Activated CD4-positive, alpha-beta memory T cell treated with anti-CD3 and anti-CD28 coated beads, Interleukin-2, amount 10 ng/mL, durations not matched to agents 7 days and 5 days (primary cell): ENCODE measurements around the gene CCDC134. TPM values are rescaled to one million over a fixed set of nuclear protein-coding genes. Genes with fewer than 3 reads are reported as not detected.
A peak's percentile ranks its signal among the peaks of the same experiment; 100 is the strongest.

Experiments used
- CTCF ChIA-PET: fragments of 350-600 bp; sonication (Branson Sonifier 250); formaldehyde crosslinking; loops from one replicate; lab custom pipeline; 2021; ENCODE audit warnings: antibody characterized with exemption, inconsistent platforms; lab: Charles Lee
- POLR2A ChIA-PET: fragments of 350-600 bp; sonication (Branson Sonifier 250); formaldehyde crosslinking; loops from one replicate; lab custom pipeline; 2021; ENCODE audit warnings: antibody characterized with exemption; lab: Charles Lee
- DNase-seq: peaks from one replicate; pipeline ENCODE4 v3.0.0-alpha.2; 2020
- H3K27ac Mint-ChIP-seq: one replicate; pipeline ENCODE4 v1.8.0; 2021; ENCODE audit warnings: mild to moderate bottlenecking, mixed read lengths
- H3K27me3 Mint-ChIP-seq: one replicate; pipeline ENCODE4 v1.8.0; 2021; ENCODE audit warnings: mixed read lengths
- H3K36me3 Mint-ChIP-seq: one replicate; pipeline ENCODE4 v1.8.0; 2021; ENCODE audit warnings: low read depth, mixed read lengths
- H3K4me1 Mint-ChIP-seq: one replicate; pipeline ENCODE4 v1.8.0; 2021; ENCODE audit warnings: mixed read lengths
- H3K4me3 Mint-ChIP-seq: one replicate; pipeline ENCODE4 v1.8.0; 2021; ENCODE audit warnings: mild to moderate bottlenecking, mixed read lengths
- H3K9me3 Mint-ChIP-seq: one replicate; pipeline ENCODE4 v1.8.0; 2021; ENCODE audit warnings: mixed read lengths
- total RNA-seq, 2 experiments: library from RNA; stranded (reverse); gene quantifications; one replicate each; pipeline ENCODE4 v1.2.3, GENCODE V29; 2021

The CCDC134 gene
- total RNA-seq, 2 experiments from 2014 or later = 17.9 to 20.3 TPM

DNA sequence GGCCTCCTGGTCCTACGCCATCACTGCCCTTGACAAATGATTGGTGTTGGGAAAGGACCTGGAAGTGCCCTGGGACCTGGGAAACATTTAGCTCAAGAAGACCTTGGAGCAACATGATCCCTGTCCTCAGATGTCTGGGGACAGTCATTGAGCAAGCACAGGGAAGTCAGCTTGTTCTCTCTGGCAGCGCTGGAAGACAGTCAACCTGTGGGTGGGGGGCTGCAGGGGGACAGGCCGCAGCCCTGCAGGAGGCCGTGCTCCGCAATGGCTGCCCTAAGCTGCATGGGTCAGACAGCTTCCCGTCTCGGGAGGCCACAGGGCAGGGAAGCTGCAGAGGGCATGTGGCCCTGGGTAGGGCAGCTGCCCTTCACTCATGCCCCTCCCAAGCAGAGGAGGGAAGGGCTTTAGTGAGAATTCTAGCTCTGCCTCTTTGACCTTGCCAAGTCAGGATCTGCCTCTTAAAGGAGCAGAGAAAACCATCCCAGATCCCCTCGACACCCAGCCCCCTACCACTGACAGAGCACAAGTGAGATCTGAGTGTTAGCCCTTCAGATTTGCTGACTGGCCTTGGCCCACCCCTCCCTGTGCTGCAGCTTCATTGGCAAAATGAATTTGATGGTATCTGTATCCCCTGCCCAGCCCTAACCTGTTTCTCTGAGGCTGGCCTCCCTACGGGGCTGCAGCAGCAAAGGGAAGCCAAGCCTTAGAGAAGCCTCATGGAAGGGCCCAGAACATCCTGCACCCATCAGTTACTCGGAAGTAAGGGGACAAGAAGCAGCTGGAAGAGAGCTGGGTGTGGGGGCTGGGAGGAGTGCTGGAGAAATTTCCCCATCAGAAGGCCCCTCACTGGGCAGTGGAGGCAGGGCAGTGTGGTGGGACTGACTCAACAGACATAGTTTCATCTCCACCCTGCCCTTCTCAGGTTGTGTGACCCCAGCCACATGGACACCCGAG lies 26.2 kb downstream of the CCDC134 start:
- DNase-seq = no peak
- H3K4me3 Mint-ChIP-seq = no peak overlapping the region
- H3K9me3 Mint-ChIP-seq = no peaks in the 10 kb centered on the region
- ChIA-PET POLR2A (interaction anchor here (0.7 to 8.2 kb wide), 8 partner anchors 9 to 114 kb away, joined by 3 to 79 read pairs (median 5); partner anchors contain the start of gene CCDC134), CTCF (interaction anchor here (1.0 to 1.6 kb wide), 3 partner anchors 33 to 114 kb away, joined by 3 to 6 read pairs (median 3); no protein-coding TSS in a partner anchor)
- no peaks in the 10 kb centered on the region for H3K27me3 Mint-ChIP-seq
- H3K4me1 Mint-ChIP-seq = peaks cover 41% of the 10 kb centered on the region
- no peak overlapping the region for H3K27ac Mint-ChIP-seq
- peaks cover 38% of the 10 kb centered on the region for H3K36me3 Mint-ChIP-seq

GRCh38 chr22:41827671-41828070 lies 27.2 kb downstream of the CCDC134 start:
- Mint-ChIP-seq H3K36me3 (peaks cover 46% of the 10 kb centered on the region), H3K27ac (peak overlapping the region; percentile 30), H3K9me3 (no peaks in the 10 kb centered on the region), H3K4me3 (no peak overlapping the region), H3K27me3 (no peaks in the 10 kb centered on the region), H3K4me1 (peaks cover 39% of the 10 kb centered on the region)
- no peak for DNase-seq
- POLR2A ChIA-PET = interaction anchor here (0.8 to 8.2 kb wide), 6 partner anchors 8 to 81 kb away, joined by 3 to 79 read pairs (median 4); partner anchors contain the start of gene CCDC134
- CTCF ChIA-PET = interaction anchor here (1.3 kb wide), 1 partner anchor 113 kb away, joined by 3 read pairs; no protein-coding TSS in a partner anchor

- Mint-ChIP-seq H3K4me1 (peaks cover 37% of the 10 kb centered on the region), H3K36me3 (peaks cover 45% of the 10 kb centered on the region), H3K27ac (no peak overlapping the region), H3K27me3 (no peaks in the 10 kb centered on the region), H3K9me3 (no peaks in the 10 kb centered on the region), H3K4me3 (no peak overlapping the region)
- ChIA-PET POLR2A (interaction anchor here (0.7 to 8.2 kb wide), 4 partner anchors 28 to 262 kb away, joined by 3 to 79 read pairs (median 4); partner anchors contain the start of genes CCDC134 and NDUFA6), CTCF (interaction anchor here (1.3 to 1.5 kb wide), 2 partner anchors 31 to 131 kb away, joined by 3 to 6 read pairs; no protein-coding TSS in a partner anchor)
- DNase-seq = no peak
Measured at GRCh38 chr22:41828516-41828915, 28.0 kb downstream of the CCDC134 start.

DNA sequence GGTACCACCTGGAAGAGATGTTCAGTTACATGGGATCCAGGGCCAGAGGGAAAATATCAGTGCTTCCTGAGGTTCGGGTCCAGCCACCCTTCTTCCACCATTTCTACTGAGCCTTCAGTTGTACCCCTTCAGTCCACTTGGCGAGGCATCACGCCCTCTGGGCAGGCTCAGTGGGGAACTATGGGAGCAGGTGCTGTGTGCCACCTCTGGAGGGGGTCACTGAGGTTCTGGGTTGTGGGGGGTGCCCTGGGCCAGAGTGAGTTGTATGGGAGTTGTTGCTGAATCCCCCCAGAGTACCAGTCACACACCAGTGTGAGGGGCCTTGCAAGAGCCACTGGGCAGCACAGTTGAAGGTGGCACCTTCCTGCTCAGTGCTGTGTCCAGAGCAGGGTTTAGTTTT lies 29.7 kb downstream of the CCDC134 start:
- ChIA-PET POLR2A (interaction anchor here (0.7 to 8.2 kb wide), 3 partner anchors 14 to 111 kb away, joined by 3 to 82 read pairs (median 79); partner anchors contain the start of gene CCDC134), CTCF (interaction anchor here (0.6 to 3.1 kb wide), 4 partner anchors 28 to 133 kb away, joined by 4 to 24 read pairs (median 4); partner anchors contain the start of gene CENPM)
- DNase-seq = no peak
- Mint-ChIP-seq H3K4me3 (no peak overlapping the region), H3K27me3 (no peaks in the 10 kb centered on the region), H3K9me3 (no peaks in the 10 kb centered on the region), H3K4me1 (peaks cover 45% of the 10 kb centered on the region), H3K27ac (no peak overlapping the region), H3K36me3 (peaks cover 51% of the 10 kb centered on the region)

GRCh38 chr22:41831383-41831782 lies 30.9 kb downstream of the CCDC134 start:
- peak overlapping the region; percentile 47 for H3K27ac Mint-ChIP-seq
- no peaks in the 10 kb centered on the region for H3K9me3 Mint-ChIP-seq
- peaks cover 55% of the 10 kb centered on the region for H3K36me3 Mint-ChIP-seq
- no peak overlapping the region for H3K4me3 Mint-ChIP-seq
- no peak for DNase-seq
- no peaks in the 10 kb centered on the region for H3K27me3 Mint-ChIP-seq
- peaks cover 53% of the 10 kb centered on the region for H3K4me1 Mint-ChIP-seq
- ChIA-PET CTCF (interaction anchor here (1.3 to 3.1 kb wide), 10 partner anchors 9 to 134 kb away, joined by 3 to 24 read pairs (median 6); partner anchors contain the start of gene CENPM), POLR2A (interaction anchor here (1.2 to 8.2 kb wide), 9 partner anchors 13 to 132 kb away, joined by 3 to 82 read pairs (median 39); partner anchors contain the start of genes CCDC134, CENPM and MEI1)

GRCh38 chr22:41831828-41832552 lies 31.5 kb downstream of the CCDC134 start:
- CTCF ChIA-PET = interaction anchor here (0.8 to 3.1 kb wide), 17 partner anchors 10 to 135 kb away, joined by 3 to 24 read pairs (median 5); partner anchors contain the start of gene CENPM
- DNase-seq = no peak
- Mint-ChIP-seq H3K4me1 (peaks cover 55% of the 10 kb centered on the region), H3K27ac (peak overlapping the region; percentile 96), H3K36me3 (peaks cover 60% of the 10 kb centered on the region), H3K9me3 (no peaks in the 10 kb centered on the region), H3K27me3 (no peaks in the 10 kb centered on the region), H3K4me3 (peak overlapping the region; percentile 92)
- POLR2A ChIA-PET = interaction anchor here (0.9 to 8.2 kb wide), 23 partner anchors 12 to 783 kb away, joined by 3 to 82 read pairs (median 7); partner anchors contain the start of genes CCDC134, CENPM, DESI1 and MEI1

DNA sequence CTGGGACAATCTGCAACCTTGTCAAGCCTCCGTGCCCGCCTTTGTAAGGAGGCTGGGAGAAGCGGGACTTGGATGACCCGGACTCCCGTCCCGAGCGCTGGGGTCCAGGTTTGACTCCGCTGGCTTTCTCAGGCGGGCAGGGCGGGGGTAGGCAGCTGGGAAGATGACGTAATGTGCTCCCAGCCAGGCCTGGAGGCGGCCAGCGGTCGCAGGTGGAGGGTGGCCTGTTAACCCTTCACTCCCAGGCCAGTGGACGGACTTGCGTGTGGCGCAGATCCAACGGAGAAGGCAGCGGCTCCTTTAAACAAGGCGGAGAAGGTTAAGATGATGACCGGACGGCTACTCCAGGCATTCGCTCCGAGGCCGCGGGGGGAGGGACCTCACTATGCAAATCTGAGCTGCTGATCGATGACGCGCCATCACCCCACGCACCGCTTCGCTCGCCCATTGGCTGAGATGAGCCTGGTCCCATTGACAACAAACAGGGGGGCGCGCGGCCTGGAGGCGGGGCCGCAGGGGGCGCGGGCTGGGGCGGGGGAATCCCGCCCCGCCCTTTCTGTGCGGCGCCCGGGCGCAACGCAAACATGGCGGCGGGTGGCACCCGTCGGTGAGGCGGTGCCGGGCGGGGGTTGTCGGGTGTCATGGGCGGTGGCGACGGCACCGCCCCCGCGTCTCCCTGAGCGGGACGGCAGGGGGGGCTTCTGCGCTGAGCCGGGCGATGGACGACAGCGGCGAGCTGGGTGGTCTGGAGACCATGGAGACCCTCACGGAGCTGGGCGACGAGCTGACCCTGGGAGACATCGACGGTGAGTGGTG lies 32.3 kb downstream of the CCDC134 start, which contains the start of gene SREBF2:
SREBF2 (plus strand) TSS at position 553 of the 816 bp plus-strand sequence; CDS start at position 719, 166 bp downstream.
- H3K4me3 Mint-ChIP-seq = peak within 1 kb of the TSS; percentile 92
- peaks cover 50% of the 10 kb centered on the region for H3K4me1 Mint-ChIP-seq
- CTCF ChIA-PET = interaction anchor here (0.6 to 3.1 kb wide), 16 partner anchors 10 to 166 kb away, joined by 3 to 24 read pairs (median 4); partner anchors contain the start of gene CENPM
- no peaks in the 10 kb centered on the region for H3K27me3 Mint-ChIP-seq
- peaks cover 62% of the 10 kb centered on the region for H3K36me3 Mint-ChIP-seq
- peak; percentile 100 for DNase-seq
- H3K27ac Mint-ChIP-seq = peak within 1 kb of the TSS; percentile 96
- POLR2A ChIA-PET = interaction anchor here (0.6 to 8.2 kb wide), 29 partner anchors 11 to 782 kb away, joined by 3 to 82 read pairs (median 6); partner anchors contain the start of genes CCDC134, CENPM, DESI1 and MEI1
- H3K9me3 Mint-ChIP-seq = no peaks in the 10 kb centered on the region

GRCh38 chr22:41833369-41834004 lies 33.0 kb downstream of the CCDC134 start:
- CTCF ChIA-PET = interaction anchor here (0.6 to 3.3 kb wide), 14 partner anchors 11 to 167 kb away, joined by 3 to 24 read pairs (median 6); partner anchors contain the start of gene CENPM
- DNase-seq = peak; percentile 57
- H3K9me3 Mint-ChIP-seq = no peaks in the 10 kb centered on the region
- peaks cover 70% of the 10 kb centered on the region for H3K36me3 Mint-ChIP-seq
- no peaks in the 10 kb centered on the region for H3K27me3 Mint-ChIP-seq
- H3K4me1 Mint-ChIP-seq = peaks cover 49% of the 10 kb centered on the region
- peak overlapping the region; percentile 92 for H3K4me3 Mint-ChIP-seq
- POLR2A ChIA-PET = interaction anchor here (0.6 to 8.2 kb wide), 31 partner anchors 11 to 782 kb away, joined by 3 to 82 read pairs (median 5); partner anchors contain the start of genes CCDC134, CENPM, DESI1 and NDUFA6
- H3K27ac Mint-ChIP-seq = peak overlapping the region; percentile 79

DNA sequence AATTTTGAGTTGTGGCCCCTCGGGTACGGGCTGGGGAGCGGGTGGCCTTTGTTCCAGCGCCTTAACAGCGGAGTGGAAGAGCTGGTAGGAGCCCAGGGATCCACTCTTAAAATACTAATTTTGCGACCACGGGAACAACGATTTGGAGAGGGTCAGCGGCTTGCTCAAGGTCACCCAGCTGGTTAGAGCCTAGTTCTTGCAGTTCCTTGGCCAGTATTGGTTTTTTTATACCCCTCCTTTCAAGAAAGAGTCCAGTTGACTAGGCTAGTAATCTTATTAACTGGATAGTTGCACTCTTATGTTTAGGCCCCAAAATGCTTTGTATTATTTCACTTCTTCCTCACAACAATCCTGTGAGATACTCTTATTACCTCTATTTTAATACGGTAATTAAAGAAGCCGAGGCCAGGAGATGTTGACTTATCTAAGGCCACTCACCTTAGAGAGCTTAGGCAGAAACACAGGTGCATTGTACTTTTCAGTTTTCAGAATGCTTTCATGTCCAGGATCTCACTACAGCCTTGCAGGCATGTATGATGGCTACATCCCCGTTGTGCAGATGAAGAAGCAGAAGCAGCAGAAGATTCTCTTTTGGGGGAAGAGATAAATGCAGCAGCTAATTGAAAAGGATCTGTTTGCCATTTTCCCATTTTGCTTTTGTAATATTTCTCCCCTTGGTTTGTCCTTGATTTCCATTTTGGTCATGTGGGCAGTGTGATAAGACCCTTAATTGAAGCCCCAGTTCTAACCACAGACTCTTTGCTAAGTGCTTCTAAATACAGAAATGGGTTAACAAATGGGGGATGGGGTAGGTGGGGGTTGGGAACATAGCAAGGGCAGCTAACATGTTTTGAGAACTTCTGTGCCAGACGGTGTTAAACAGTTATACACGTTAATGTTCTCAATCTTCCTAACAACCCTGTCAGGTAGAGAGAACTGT lies 33.8 kb downstream of the CCDC134 start:
- Mint-ChIP-seq H3K9me3 (no peaks in the 10 kb centered on the region), H3K36me3 (peaks cover 75% of the 10 kb centered on the region), H3K27ac (peak overlapping the region; percentile 79), H3K4me1 (peaks cover 55% of the 10 kb centered on the region), H3K4me3 (peak overlapping the region; percentile 89), H3K27me3 (no peaks in the 10 kb centered on the region)
- ChIA-PET POLR2A (interaction anchor here (0.6 to 8.2 kb wide), 20 partner anchors 10 to 781 kb away, joined by 3 to 82 read pairs (median 7); partner anchors contain the start of genes CCDC134, CENPM, DESI1 and POLDIP3), CTCF (interaction anchor here (1.1 to 3.3 kb wide), 6 partner anchors 12 to 167 kb away, joined by 3 to 11 read pairs (median 6); partner anchors contain the start of gene CENPM)
- no peak for DNase-seq
